Activated B cell treated with CpG ODN at 0.5 μM for 24 hours (primary cell): ENCODE measurements around the gene ABHD15. TPM values are rescaled to one million over a fixed set of nuclear protein-coding genes. Genes with fewer than 3 reads are reported as not detected.
A peak's percentile ranks its signal among the peaks of the same experiment; 100 is the strongest.

Experiments
- ATAC-seq: fragments of 200-7000 bp; cut with Tn5 transposase; one replicate; pipeline ENCODE4 v1.10.0; 2021; ENCODE audit warnings: low read depth, mild to moderate bottlenecking, moderate library complexity
- CTCF ChIA-PET: fragments of 350-600 bp; sonication (Branson Sonifier 250); formaldehyde crosslinking; loops from one replicate; lab custom pipeline; 2021; ENCODE audit warnings: antibody characterized with exemption; lab: Charles Lee
- POLR2A ChIA-PET: fragments of 350-600 bp; sonication (Branson Sonifier 250); formaldehyde crosslinking; loops from one replicate; lab custom pipeline; 2021; ENCODE audit warnings: antibody characterized with exemption; lab: Charles Lee
- DNase-seq: peaks from one replicate; pipeline ENCODE4 v3.0.0; 2022
- H3K27ac Mint-ChIP-seq: one replicate; pipeline ENCODE4 v1.8.0; 2020; ENCODE audit warnings: mixed read lengths
- H3K27me3 Mint-ChIP-seq: one replicate; pipeline ENCODE4 v1.8.0; 2021; ENCODE audit warnings: mixed read lengths
- H3K36me3 Mint-ChIP-seq: one replicate; pipeline ENCODE4 v1.8.0; 2021; ENCODE audit warnings: low read depth, mixed read lengths
- H3K4me1 Mint-ChIP-seq: one replicate; pipeline ENCODE4 v1.8.0; 2021; ENCODE audit warnings: mixed read lengths
- H3K4me3 Mint-ChIP-seq: one replicate; pipeline ENCODE4 v1.8.0; 2020; ENCODE audit warnings: mild to moderate bottlenecking, mixed read lengths
- H3K9me3 Mint-ChIP-seq: one replicate; pipeline ENCODE4 v1.8.0; 2020; ENCODE audit warnings: mixed read lengths
- intact Hi-C: fragments of 100-400 bp; cut with micrococcal nuclease; formaldehyde crosslinking; loops from one replicate; pipeline ENCODE4 v1.15.1; 2024
- total RNA-seq: library from RNA; stranded (reverse); gene quantifications from 2 replicates; pipeline ENCODE4 v1.2.3, GENCODE V29; 2022
- TF ChIP-seq, protein P1 (sequence below): fragments of 200-600 bp; IDR thresholded peaks from one replicate; pipeline ENCODE4 v1.8.0; 2022; ENCODE audit warnings: antibody characterized with exemption, mild to moderate bottlenecking

The ABHD15 gene
- total RNA-seq, 1 donor from 2014 or later, result 11.0 TPM

DNA sequence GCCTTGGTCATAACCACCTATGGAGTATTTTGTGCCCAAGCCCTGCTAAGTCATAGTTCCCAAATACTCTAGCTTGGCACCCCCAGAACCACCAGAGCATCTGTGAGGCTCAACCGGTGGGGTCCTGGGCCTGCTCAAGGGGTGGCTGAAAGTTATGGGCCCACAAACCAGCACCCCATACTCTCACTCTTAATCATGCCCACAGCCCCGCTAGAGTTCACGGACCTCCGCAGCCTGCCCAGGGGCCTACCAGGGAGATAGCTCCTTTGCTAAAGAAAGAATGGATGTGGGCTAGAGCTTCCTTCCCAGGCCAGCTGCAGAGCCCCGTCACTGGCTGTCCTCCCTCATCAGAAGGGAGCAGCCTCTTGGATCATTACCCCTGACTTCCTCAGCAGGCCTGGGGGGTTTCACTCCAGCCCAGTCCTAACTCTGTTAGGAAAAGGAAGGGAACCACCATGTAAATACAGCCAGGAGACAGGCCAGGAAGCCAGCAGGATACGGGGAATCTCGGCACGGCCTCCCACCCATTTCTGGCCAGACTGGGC lies 21.3 kb upstream of the ABHD15 start:
- H3K4me1 Mint-ChIP-seq, result peaks cover 80% of the 10 kb centered on the region
- ChIA-PET POLR2A (interaction anchor here (0.9 to 1.1 kb wide), 4 partner anchors 9 to 173 kb away, joined by 3 to 5 read pairs (median 4); no protein-coding TSS in a partner anchor), CTCF (interaction anchor here (1.5 to 1.8 kb wide), 3 partner anchors 25 to 51 kb away, joined by 3 to 10 read pairs (median 4); no protein-coding TSS in a partner anchor)
- peak overlapping the region; percentile 83 for H3K27ac Mint-ChIP-seq
- no peaks in the 10 kb centered on the region for H3K9me3 Mint-ChIP-seq
- H3K27me3 Mint-ChIP-seq, result no peaks in the 10 kb centered on the region
- DNase-seq, result no peak
- peak overlapping the region; percentile 87 for H3K4me3 Mint-ChIP-seq
- TF ChIP-seq, protein P1, sequence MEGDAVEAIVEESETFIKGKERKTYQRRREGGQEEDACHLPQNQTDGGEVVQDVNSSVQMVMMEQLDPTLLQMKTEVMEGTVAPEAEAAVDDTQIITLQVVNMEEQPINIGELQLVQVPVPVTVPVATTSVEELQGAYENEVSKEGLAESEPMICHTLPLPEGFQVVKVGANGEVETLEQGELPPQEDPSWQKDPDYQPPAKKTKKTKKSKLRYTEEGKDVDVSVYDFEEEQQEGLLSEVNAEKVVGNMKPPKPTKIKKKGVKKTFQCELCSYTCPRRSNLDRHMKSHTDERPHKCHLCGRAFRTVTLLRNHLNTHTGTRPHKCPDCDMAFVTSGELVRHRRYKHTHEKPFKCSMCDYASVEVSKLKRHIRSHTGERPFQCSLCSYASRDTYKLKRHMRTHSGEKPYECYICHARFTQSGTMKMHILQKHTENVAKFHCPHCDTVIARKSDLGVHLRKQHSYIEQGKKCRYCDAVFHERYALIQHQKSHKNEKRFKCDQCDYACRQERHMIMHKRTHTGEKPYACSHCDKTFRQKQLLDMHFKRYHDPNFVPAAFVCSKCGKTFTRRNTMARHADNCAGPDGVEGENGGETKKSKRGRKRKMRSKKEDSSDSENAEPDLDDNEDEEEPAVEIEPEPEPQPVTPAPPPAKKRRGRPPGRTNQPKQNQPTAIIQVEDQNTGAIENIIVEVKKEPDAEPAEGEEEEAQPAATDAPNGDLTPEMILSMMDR, result no peak
- H3K36me3 Mint-ChIP-seq, result peaks cover 3% of the 10 kb centered on the region
- ATAC-seq, result no peak
- intact Hi-C loops, result loop anchor here (2.0 to 5.0 kb wide), 3 partner anchors 173 to 1234 kb away; partner anchors contain the start of genes CRLF3 and SSH2

DNA sequence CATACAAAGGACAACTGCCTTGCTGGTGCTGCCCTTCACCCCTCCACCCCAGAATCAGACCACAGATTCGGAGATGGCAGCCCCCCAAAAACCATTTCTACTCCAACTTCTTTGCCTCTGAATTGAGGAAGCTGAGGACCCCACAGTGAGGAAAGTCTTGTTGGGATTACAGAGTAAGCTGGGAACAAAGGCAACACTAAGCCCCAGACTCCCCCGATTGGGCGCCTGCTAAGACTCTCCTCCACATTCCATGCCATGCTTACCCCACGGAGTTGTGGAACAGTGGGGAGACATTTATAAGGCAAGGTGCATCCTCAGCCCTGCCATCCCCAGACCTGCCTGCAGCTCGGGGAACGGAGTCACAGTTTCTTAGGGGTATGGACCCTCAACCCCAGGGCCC lies 20.8 kb upstream of the ABHD15 start:
- intact Hi-C loops, result loop anchor here (5.0 kb wide), 1 partner anchor 1235 kb away; the partner anchor contains the start of gene CRLF3
- no peaks in the 10 kb centered on the region for H3K9me3 Mint-ChIP-seq
- ChIA-PET POLR2A (interaction anchor here (0.8 to 1.1 kb wide), 3 partner anchors 11 to 119 kb away, joined by 3 to 5 read pairs (median 3); no protein-coding TSS in a partner anchor), CTCF (interaction anchor here (1.5 to 1.8 kb wide), 3 partner anchors 26 to 52 kb away, joined by 3 to 10 read pairs (median 4); no protein-coding TSS in a partner anchor)
- peak overlapping the region; percentile 83 for H3K27ac Mint-ChIP-seq
- peaks cover 77% of the 10 kb centered on the region for H3K4me1 Mint-ChIP-seq
- TF ChIP-seq, protein P1, result no peak
- ATAC-seq (no peak), DNase-seq (no peak)
- H3K27me3 Mint-ChIP-seq, result no peaks in the 10 kb centered on the region
- peaks cover 5% of the 10 kb centered on the region for H3K36me3 Mint-ChIP-seq
- peak overlapping the region; percentile 87 for H3K4me3 Mint-ChIP-seq

DNA sequence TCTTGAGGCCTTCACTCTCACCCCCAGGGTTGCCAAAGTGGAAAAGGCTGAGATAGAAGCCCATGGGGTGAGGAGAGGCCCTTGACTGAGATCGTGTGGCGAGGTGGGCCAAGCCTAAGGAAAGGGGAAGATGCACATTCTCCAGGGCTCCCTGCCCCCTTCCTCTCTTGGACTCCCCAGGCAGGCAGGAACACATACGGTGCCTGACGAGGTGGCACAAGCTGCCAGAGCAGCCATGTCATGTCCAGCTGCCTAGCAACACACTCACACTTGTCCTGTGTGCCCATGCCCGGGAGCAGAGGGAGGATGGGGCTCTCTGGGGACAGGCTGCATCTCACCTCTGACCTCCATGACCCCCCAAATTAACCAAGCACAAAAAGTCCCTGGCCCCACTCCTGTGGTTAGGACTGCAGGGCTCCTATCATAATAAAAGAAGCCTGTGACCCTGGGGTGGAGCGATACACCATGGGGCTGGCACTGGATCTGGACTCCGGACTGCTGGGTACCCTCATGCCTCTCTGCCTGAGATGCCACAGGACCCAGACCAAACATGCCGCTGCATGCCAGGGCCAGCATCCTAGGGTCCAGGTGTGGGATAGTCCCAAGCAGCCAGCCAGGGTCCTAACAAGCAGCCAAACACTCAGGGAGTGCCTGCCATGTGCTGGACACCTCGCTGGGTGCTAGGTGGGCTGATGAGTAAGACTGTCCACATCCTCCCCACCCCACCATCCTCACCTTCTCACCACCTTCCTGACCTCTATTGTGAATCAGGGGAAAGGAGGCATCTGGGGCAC lies 20.0 kb upstream of the ABHD15 start:
- CTCF ChIA-PET, result interaction anchor here (1.8 to 3.0 kb wide), 2 partner anchors 30 to 31 kb away, joined by 10 to 12 read pairs; no protein-coding TSS in a partner anchor
- Mint-ChIP-seq H3K4me3 (no peak overlapping the region), H3K27me3 (no peaks in the 10 kb centered on the region), H3K4me1 (peaks cover 70% of the 10 kb centered on the region), H3K36me3 (peaks cover 12% of the 10 kb centered on the region), H3K27ac (peak overlapping the region; percentile 83), H3K9me3 (no peaks in the 10 kb centered on the region)
- DNase-seq, result no peak
- ATAC-seq, result no peak
- TF ChIP-seq, protein P1, result no peak
- POLR2A ChIA-PET, result interaction anchor here (0.6 to 0.9 kb wide), 3 partner anchors 11 to 31 kb away, joined by 3 read pairs; no protein-coding TSS in a partner anchor
- intact Hi-C loops, result loop anchor here (5.0 kb wide), 1 partner anchor 1235 kb away; the partner anchor contains the start of gene CRLF3

DNA sequence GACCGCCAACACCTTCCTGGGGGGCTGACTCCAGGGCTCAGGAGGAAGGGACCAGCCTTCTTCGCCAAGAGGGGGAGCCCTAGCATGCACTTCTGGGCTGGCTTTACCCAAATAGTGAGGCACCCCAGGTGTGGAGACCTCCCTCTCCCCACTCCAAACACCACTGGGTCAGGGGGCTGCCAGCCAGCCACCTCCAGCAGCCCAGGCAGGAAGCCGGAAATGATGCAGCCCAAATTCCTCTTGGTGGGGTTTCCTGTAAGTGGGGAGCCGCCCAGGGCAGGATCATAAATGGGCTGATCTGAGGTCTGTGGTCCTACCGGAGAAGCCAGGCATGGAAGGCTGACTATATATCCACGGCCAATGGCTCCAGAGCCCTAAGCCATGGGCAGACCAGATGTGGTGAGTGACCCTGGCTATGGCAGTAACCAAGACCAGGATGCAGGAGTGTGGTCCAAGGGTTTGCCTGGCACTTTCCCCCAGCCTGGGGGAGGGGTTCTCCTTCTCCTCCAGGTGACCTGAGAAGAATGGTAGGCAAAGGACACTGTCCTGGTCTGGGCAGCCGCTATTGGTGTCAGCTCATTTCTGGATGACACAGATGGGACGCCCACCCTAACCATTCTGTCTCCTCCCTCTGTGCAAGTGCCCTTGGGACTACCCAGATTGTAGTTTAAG lies 18.4 kb upstream of the ABHD15 start:
- no peak for ATAC-seq
- Mint-ChIP-seq H3K4me1 (peaks cover 57% of the 10 kb centered on the region), H3K9me3 (no peaks in the 10 kb centered on the region)

More for the DNA sequence above, 18.4 kb upstream of the ABHD15 start:
- Mint-ChIP-seq H3K4me3 (no peak overlapping the region), H3K27me3 (no peaks in the 10 kb centered on the region), H3K36me3 (peaks cover 15% of the 10 kb centered on the region), H3K27ac (peak overlapping the region; percentile 71)
- CTCF ChIA-PET, result interaction anchor here (0.7 to 3.0 kb wide), 2 partner anchors 23 to 32 kb away, joined by 5 to 12 read pairs; no protein-coding TSS in a partner anchor
- intact Hi-C loops, result loop anchor here (5.0 kb wide), 1 partner anchor 1237 kb away; the partner anchor contains the start of gene CRLF3
- POLR2A ChIA-PET, result interaction anchor here (0.5 to 0.7 kb wide), 2 partner anchors 17 to 161 kb away, joined by 3 to 12 read pairs; partner anchors contain the start of gene TP53I13
- TF ChIP-seq, protein P1, result no peak
- no peak for DNase-seq
